Measurements from ENCODE around the gene ITGAV.

ITGAV gene

DNA sequence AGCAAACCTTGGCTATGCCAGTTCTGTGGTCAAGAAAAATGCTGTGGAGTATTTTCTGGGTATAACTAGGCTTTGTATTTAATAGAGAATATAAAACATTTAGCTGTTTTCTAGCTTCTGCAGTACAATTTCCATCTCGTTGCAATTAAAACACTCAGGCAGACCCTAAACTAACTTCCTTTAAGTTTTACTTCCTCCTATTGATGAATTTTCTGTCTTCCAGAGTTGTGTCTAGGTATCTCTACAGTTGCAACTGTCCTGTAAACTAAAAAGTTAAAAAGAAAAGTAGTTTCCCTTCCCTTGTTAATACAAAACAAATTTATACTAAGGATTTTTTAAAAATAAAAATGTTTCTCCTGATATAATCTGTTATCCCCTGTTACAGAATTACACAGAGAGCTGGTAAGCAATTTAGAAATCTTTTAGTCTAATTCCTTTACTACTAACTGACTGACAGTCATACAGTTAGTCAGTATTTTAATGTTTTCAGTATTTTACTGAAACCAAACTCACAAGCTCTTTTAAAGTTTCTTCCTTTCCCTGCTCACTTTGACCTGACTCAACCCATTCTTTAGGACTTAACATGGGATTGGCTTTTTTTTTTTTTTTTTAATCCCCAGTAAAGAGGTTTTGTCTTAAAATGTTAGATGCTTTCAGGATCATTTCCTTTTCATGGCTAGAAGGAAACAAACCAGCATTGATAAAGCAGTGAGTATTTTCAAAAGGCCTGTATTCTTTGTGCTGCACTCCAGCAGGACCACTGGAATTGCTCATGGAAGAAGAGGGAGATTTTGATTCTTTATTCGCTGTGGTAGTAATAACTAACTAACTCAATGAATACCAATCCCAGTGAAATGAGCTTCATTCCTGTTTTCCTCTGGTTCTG lies 22.9 kb downstream of the ITGAV start:
- ATAC-seq (no peak), DNase-seq (no peak)

DNA sequence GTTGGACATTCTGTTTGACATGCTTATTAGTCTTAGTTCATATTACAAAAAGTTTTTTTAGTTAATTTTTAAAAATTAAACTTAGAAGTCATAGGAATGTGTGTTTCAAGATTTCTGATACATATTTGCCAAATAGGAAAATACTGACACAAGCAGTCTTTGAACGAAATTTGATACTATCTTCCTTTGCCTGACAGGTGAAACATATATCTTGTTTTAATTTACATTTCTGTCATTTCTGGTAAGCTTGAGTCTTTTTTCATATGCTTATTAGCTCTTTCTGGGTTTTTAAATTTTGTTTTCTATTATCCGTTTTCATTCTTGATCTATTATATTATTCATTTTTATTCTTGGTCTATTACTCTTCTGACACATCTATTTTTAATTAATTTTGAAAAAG lies 24.5 kb downstream of the ITGAV start:
- DNase-seq: no peak
- no peak for ATAC-seq

DNA sequence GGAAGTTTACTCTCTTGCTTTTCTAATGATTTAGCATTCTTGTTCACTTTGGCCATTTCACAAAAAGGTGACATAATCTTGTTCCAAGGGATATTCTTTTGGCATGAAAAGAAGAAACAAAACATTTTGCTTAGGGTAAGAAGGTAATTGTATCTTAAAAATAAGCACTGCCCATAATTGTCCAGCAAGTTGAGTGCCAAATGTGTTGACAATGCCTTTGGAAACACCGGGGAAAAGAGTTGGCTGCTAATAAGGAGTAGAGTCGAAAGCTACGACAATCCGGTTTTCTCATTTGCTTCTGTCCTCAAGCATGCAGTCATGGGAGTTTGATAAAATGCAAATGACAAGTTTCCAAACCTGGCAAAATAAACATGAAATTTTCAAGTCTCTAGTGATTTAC lies 27.3 kb downstream of the ITGAV start:
- no peak for ATAC-seq
- no peak for DNase-seq

DNA sequence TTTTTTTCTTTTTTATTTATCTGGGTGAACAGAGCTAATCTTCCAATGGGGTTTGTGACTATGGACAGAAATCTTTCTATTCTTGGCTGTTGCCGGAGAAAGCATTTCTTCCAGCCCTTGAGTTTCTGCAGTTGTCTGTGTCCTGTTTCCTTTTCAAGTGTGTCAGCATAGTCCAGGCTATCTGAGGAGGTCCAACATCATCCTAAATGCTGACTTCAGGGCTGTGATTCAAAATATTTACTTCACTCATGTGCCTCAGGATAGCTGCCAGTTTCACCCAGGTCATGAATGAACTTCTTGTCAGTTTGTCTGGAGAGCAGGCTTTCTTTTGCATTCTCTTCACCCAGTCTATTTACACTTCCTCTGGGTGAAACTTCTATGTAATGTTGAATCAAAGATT lies 27.9 kb downstream of the ITGAV start:
- ATAC-seq: no peak
- no peak for DNase-seq

DNA sequence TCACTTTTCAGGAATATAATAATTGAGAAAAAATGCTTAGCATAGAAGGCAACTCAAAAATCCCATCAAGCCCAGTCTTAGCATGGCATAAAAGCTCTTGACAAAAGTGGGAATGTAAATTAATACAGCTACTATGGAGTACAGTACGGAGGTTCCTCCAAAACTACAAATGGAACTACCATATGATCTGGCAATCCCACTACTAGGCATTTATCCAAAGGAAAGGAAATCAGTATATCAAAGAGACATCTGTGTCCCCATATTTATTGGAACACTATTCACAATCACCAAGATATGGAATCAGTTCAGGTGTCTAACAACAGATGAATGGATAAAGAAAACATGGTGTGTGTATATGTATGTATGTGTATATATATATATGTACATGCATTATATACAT lies 28.8 kb downstream of the ITGAV start:
- DNase-seq (no peak), ATAC-seq (no peak)

DNA sequence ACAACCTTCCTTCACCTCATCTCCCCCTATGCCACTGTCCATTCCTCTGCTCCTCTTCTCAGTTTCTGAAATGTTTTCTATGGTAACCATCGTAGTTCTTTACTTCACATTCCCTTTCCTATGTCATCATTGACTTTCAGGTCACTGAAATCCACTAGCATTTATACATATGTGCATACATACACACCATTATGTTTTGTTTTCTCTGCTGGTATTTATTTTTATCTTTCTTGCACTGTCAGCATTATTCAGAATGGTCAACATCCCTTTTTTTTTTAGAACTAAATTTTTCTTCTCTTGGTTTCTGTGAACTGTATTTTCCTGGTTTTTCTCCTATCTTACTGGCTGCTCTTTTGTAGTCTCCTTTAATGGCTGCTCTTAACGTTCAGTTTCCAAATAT lies 33.2 kb downstream of the ITGAV start:
- ATAC-seq (no peak), DNase-seq (no peak)

DNA sequence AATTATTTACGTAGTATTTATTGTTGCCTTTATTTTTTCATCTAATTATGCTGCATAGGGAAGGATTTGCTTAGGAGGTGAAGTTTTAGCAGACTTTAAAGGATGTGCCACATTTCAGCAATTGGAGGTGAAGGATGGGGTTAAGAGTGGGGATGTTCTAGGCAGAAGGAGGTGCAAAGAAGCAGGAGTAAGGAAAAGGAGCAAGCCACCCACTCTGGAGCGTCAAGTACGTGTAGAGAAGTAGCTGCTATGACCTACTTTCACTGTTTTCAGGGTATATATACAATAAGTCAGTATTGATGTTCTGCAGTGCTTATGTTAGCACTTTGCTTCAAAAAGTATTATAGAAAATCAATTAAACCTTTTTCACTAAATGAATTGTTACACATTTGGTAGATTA lies 34.4 kb downstream of the ITGAV start:
- DNase-seq: no peak
- ATAC-seq: no peak

DNA sequence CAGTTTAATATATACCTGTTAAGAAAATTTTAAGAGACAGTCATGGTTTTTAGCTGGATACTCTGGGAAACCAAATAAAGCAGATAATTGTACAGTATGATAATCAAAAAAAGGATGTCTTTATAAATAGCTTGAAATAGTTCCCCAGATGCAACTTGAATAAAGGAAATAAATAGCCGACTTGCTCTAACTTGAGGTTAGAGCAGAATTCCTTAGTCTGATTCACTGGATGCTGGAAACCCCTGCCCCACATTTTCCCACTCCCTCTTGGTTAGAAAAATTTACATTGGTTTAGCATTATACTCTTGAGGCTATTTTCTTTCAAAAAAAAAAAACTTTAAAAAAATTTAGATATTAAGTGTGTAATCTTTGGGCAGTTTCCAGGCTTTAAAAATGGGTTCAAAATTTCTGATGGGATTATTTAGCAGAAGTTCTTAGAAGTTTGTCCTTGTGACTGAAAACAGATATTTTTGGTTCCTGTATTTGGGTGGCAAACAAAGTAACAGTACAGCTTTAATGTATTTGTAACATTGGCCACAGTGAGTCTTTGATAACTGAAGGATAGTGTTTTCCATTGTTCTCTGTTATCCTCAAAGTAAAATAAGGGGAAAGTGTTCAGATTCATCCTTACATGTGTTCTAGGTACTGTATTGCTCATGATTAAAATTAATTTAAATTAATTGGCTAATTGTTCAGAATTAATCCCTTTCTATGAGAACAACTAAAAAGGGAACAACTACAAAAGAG lies 39.6 kb downstream of the ITGAV start:
- no peak for ATAC-seq
- no peak for DNase-seq

DNA sequence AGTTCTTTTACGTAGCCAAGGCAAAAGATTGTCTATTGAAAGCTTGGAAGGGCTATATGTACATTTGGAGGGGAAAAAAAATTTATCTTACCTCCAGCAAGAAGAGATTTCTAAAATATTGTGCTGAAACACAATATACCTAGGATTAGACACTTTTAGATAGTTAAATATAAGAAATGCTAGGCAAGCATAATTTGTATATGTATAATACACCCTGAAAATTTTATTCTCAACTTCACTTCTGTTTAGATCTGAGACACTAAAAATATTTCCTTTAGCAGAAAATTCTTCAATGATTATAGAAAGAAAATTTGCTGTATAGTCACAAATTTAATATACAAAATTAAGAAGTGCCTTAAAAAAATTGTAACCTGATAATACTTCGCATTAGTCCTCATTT lies 42.6 kb downstream of the ITGAV start:
- DNase-seq (no peak), ATAC-seq (no peak)

DNA sequence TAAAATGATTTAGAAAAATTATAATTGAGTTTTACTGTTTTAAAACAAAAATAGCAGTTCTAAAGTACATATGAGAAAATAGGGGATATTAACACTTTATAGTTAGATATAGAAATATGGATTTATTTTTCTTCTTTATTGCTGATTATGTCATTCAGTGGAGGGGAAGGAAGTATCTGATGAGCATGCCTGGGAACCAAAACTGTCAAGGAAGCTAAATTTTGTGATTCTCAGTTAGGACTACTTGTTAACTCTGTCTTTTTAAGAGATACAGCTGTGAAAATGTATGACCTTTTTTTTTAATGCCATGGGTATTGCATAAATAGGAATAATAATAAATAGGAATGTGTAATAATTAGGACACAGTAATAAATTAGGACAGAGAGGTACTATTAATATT lies 44.8 kb downstream of the ITGAV start:
- ATAC-seq (no peak), DNase-seq (no peak)

DNA sequence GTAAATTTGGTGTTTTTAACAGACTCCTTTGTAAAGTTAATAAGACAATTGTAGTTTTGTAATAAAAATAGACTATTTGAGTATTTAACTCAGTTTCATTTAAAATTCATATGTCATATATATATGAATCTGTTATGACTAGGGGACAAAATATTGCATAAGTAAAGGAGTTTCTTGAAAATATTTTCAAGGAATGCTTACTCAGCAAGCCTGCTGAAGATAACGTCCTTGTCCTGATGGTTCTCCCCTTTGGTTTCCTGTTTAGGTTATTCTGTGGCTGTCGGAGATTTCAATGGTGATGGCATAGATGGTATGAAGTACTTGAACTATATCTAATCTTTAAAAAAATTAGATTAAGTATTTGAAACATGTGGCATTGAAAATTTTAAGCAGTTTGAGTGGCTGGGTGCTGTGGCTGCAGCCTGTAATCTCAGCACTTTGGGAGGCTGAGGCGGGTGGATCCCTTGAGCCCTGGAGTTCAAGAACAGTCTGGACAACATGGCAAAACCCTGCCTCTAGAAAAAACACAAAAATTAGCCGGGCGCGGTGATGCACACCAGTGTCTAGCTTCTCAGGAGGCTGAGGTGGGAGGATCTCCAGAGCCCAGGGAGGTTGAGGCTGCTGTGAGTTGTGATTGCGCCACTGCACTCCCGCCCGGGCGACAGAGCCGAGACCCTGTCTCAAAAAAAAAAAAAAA lies 47.1 kb downstream of the ITGAV start:
- no peak for ATAC-seq
- DNase-seq: no peak

DNA sequence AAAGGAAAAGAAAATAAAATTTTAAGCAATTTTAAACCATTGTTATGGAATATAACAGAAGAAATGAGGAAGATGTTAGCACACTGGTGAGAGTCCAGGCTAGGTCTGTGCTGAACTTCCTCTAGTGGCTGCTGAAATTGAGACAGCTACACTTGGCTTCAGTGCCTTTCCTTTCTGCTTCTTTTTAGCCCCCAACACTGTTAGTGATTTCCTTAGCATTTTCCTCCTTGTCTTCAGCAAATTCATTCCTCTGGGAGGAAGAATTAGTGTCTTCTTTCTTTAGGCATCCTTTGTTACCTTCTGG lies 47.6 kb downstream of the ITGAV start:
- ATAC-seq (no peak), DNase-seq (no peak)

DNA sequence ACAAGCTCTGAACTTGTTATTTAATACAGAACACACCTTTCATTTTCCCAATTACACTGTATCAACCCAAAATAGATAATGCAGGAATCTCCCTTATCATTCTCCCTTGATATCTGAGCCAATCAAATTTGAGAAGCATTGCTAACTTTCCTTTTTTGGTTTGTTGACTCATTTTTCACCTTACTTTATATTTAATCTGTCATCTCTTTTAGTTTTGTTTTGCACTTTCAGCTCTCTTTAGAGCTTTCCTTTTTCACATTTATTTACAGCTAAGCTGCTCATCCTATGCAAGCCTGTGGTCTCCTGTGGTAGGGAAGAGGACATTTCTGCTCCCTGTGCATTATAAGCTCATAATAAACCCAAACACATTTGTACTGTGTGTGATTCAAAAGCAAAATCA lies 50.1 kb downstream of the ITGAV start:
- ATAC-seq: peak; percentile 73
- DNase-seq: no peak

DNA sequence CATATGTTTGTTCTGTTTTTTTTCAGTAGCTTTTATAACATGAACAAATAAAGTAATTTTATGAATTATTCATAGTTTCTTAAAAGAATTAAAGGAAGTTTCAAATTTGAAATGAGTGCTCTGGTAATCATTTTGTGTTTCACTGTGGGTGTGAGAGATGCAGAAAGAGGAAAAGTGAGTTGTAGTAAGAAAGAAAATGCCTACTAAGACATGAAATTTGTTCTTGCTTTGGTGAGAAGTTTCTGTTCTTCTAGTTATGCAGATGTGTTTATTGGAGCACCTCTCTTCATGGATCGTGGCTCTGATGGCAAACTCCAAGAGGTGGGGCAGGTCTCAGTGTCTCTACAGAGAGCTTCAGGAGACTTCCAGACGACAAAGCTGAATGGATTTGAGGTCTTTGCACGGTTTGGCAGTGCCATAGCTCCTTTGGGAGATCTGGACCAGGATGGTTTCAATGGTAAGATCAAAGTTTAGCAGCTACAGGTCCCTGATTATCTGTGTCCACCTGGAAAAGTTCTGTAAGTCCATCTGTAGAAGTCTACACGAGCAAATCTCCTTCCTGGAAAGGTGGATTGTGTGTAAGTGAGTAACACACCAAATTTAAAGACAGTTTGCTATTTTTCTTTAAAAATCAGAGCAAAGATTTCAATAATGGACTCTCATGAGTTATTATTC lies 51.4 kb downstream of the ITGAV start:
- no peak for DNase-seq

DNA sequence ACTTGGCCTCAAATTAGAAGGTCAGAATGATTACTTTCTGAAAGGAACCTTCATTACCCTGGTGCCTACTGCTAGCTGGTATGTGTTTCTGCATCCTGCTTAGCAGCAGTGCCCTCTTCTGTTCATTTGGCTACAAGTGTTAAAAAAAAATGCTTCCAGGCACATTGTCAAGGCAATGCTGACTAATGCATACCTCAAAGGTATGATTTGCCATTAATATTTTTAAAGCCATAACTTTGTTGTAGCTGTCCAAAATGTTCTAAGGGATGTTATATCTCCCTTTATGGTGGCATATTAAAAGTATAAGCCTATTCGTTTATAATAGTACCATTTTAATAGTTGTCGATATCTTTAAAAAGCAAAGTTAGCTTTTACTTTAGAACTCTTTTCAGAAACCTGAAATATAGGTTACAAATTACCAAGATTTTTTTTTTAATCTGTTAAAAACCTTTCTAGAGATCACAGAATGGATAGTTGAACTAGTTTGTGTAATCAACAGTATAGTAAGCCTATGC lies 52.0 kb downstream of the ITGAV start:
- peak; percentile 7 for DNase-seq
- peak; percentile 66 for ATAC-seq

More for the DNA sequence above, 51.4 kb downstream of the ITGAV start:
- ATAC-seq: no peak

DNA sequence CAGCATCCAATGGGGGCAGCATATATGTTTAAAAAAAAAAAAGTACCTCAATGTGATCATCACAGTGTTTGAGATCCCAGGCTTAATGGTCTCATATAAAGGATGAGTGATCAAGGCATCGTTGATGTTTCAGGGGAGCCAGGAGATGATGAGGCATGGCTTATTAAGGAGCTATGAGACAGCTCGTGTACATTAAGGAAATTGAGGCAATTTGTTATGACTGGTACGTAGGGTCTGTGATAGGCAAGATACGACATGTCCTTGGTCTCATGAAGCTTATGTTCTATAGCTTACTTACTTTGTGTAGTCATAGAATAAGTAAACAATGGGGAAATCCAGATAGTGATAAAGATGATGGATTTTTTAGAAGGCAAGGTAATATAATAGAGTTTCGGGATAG lies 54.9 kb downstream of the ITGAV start:
- no peak for DNase-seq
- ATAC-seq: no peak

DNA sequence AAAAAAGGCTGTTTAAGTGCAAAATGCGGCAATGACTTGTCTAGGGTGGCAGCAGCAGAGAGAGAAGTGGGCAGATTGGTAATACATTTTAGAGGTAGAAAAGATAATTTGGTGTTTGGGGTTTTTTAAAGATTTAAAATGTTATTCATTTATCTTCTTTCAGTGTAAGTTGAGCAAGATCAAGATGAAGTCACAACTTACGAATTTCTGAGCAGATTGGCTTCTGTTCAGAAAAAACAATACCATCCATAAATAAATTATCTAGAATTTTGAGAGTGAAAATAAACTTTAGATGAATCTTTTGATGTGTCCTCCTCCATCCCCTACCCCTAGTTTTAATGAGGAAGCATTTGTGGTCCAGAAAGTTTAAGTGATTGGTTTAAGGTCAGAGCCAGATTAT lies 56.1 kb downstream of the ITGAV start:
- ATAC-seq (no peak), DNase-seq (no peak)

DNA sequence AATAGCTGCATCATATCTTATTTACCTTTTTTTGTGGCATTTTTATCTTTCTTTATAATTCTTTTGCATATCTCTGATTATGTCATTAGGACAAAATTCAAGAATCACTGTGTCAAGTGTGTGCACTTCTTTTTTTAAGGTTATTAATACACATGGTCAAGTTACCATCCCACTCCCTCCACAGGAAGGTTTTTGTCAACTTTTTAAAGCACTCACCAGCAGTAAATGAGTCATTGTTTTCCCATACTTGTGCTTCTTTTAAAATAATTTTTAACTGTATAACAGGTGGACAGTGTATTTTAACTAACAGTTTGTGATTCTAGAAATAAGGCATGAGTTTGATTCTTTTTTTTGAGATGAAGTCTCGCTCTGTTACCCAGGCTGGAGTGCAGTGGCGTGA lies 58.3 kb downstream of the ITGAV start:
- DNase-seq: no peak

DNA sequence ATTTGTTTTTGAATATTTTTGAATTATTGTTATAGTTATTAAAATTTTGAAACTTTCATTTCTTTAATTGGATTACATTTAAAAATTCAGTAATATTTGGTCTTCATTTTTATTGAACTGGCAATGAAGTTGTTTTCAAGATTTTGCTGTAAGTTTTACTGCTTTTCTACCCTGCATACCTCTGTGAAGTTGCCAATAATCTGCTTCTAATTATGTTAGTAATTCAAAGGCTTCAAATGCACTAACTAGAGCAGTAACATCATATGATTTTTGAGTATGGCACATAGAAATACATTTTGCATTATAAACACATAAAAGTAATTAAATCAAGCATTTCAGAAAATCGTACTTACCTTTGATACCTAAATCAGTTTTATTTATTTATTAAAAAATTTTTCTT lies 63.7 kb downstream of the ITGAV start:
- DNase-seq (no peak), ATAC-seq (no peak)

More for the DNA sequence above, 58.3 kb downstream of the ITGAV start:
- no peak for ATAC-seq

DNA sequence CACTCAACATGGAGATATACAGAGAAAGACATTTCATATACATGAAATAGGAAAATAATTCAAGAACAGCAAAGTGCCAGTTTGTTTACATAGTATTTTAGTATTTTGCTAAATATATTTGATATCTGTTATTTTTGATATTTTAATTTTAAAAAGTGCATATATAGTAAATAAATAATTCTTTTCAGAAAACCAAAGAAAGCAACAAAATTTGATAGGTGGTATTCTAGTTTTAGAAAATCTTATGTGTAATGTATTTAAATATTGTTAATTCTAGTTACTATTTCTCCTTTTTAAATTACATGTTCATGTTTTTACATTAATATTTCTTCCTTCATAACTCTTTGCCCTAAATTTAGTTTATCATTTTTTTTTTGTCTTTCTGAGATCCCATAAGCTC lies 69.5 kb downstream of the ITGAV start:
- ATAC-seq: no peak
- no peak for DNase-seq

DNA sequence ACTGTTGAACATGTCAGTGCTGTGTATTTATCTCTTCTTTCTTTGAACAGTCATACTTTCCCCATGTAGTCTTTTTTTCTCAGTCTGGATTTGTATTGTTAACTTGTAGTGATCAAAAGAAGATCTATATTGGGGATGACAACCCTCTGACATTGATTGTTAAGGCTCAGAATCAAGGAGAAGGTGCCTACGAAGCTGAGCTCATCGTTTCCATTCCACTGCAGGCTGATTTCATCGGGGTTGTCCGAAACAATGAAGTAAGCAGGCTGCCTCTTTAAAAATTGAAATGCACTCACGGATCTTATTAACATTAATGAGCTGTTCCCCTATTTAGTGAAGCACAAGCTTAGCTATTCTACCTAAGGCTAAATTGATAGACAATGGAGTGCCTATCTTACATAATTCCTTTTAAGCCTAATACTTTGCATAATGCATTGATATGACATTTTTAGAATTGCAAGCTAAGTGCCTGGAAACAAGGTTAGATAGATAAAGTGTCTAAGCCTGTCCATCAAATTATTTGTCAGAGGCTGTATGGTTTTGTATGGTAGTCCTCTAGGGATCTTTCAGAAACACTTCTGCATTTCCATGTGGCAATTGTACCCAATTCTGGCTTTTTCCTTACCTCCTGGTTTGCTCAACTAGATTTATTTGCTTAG lies 74.7 kb downstream of the ITGAV start:
- ATAC-seq (no peak), DNase-seq (no peak)

DNA sequence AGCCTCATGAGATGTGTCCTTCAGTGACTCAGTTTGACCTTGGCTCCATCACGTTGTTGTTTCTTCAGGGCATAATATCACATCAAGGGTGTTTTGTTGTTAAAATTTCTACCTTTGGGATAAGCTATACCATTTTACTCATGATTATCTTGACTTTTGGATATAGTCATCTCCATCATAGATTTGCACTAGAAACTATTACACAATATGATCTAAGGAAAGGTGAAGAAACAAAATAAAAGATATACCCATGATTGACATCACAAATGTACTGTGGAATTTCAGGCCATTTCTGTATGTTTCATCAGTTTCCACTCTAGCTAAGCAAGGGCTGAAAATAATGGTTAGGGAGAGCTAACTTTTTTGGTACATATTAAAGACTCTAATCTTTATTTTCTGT lies 79.3 kb downstream of the ITGAV start:
- no peak for DNase-seq
- no peak for ATAC-seq
